ENCODE measurements around the gene MAP6. TPM values are rescaled to one million over a fixed set of nuclear protein-coding genes. Genes with fewer than 3 reads are reported as not detected.

The MAP6 gene
- total RNA-seq, 2 donors from 2014 or later: 0.14 TPM; not detected in 1

GRCh38 chr11:75603791-75604736, 64.8 kb downstream of the MAP6 start:
- no peak for ATAC-seq
- Mint-ChIP-seq H3K27ac (no peak overlapping the region), H3K27me3 (peaks cover 27 to 30% of the 10 kb centered on the region in 2 donors), H3K4me3 (no peak overlapping the region), H3K36me3 (no peaks in the 10 kb centered on the region), H3K4me1 (ENCODE audit: low read depth in 2 of 2) (peaks cover 2 to 5% of the 10 kb centered on the region in 2 donors), H3K9me3 (no peaks in the 10 kb centered on the region)
- no peak for DNase-seq (ENCODE audit: low spot score)

- Mint-ChIP-seq H3K4me1 (ENCODE audit: low read depth in 2 of 2) (peaks cover 2 to 5% of the 10 kb centered on the region in 2 donors), H3K4me3 (no peak overlapping the region), H3K9me3 (no peaks in the 10 kb centered on the region), H3K36me3 (no peaks in the 10 kb centered on the region), H3K27ac (no peak overlapping the region), H3K27me3 (peaks cover 27 to 31% of the 10 kb centered on the region in 2 donors)
- DNase-seq (ENCODE audit: low spot score): no peak
- ATAC-seq: no peak
Observed at GRCh38 chr11:75602951-75603350, 65.9 kb downstream of the MAP6 start.

- H3K4me3 Mint-ChIP-seq: no peak overlapping the region
- H3K9me3 Mint-ChIP-seq: no peaks in the 10 kb centered on the region
- no peak overlapping the region for H3K27ac Mint-ChIP-seq
- no peak for DNase-seq (ENCODE audit: low spot score)
- no peak for ATAC-seq
- peaks cover 2 to 5% of the 10 kb centered on the region in 2 donors for H3K4me1 Mint-ChIP-seq (ENCODE audit: low read depth in 2 of 2)
- H3K27me3 Mint-ChIP-seq: peaks cover 17 to 27% of the 10 kb centered on the region in 2 donors
- no peaks in the 10 kb centered on the region for H3K36me3 Mint-ChIP-seq
Observed at GRCh38 chr11:75601494-75601893, 67.3 kb downstream of the MAP6 start.

GRCh38 chr11:75600356-75600755, 68.5 kb downstream of the MAP6 start:
- H3K36me3 Mint-ChIP-seq: no peaks in the 10 kb centered on the region
- peaks cover 5% of the 10 kb centered on the region in 2 donors for H3K4me1 Mint-ChIP-seq (ENCODE audit: low read depth in 2 of 2)
- no peak overlapping the region for H3K27ac Mint-ChIP-seq
- no peaks in the 10 kb centered on the region for H3K9me3 Mint-ChIP-seq
- no peak for ATAC-seq
- peaks cover 17 to 31% of the 10 kb centered on the region in 2 donors for H3K27me3 Mint-ChIP-seq
- DNase-seq (ENCODE audit: low spot score): no peak
- no peak overlapping the region for H3K4me3 Mint-ChIP-seq

GRCh38 chr11:75598900-75599299, 69.9 kb downstream of the MAP6 start:
- ATAC-seq (no peak), DNase-seq (ENCODE audit: low spot score) (no peak)
- no peak overlapping the region for H3K27ac Mint-ChIP-seq
- no peaks in the 10 kb centered on the region for H3K36me3 Mint-ChIP-seq
- peaks cover 5% of the 10 kb centered on the region in 2 donors for H3K4me1 Mint-ChIP-seq (ENCODE audit: low read depth in 2 of 2)
- peaks cover 17 to 20% of the 10 kb centered on the region in 2 donors for H3K27me3 Mint-ChIP-seq
- H3K4me3 Mint-ChIP-seq: no peak overlapping the region
- H3K9me3 Mint-ChIP-seq: no peaks in the 10 kb centered on the region

DNA sequence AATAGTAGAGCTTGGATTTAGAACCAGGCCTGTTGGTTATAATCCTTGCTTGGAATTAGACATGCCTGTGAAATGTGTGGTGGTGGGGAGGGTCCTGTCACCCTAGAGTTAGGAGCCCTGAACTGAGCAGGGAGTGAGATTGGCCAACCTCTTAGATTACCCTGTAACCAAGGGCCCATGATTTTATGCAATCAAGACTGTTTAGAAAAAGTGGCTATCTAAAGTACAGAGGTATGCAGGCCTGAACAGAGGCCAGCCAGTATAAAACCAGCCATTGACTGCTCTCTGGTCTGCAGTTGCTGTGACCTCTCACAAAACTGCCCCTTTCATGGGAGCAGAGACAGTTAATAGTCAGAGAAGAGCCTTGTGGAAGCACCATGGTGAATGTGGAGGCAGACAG, 70.6 kb downstream of the MAP6 start:
- no peak overlapping the region for H3K27ac Mint-ChIP-seq
- H3K9me3 Mint-ChIP-seq: no peaks in the 10 kb centered on the region
- DNase-seq (ENCODE audit: low spot score): no peak
- H3K4me3 Mint-ChIP-seq: no peak overlapping the region
- no peaks in the 10 kb centered on the region for H3K36me3 Mint-ChIP-seq
- ATAC-seq: no peak
- peaks cover 5 to 6% of the 10 kb centered on the region in 2 donors for H3K4me1 Mint-ChIP-seq (ENCODE audit: low read depth in 2 of 2)
- peaks cover 16 to 18% of the 10 kb centered on the region in 2 donors for H3K27me3 Mint-ChIP-seq

DNA sequence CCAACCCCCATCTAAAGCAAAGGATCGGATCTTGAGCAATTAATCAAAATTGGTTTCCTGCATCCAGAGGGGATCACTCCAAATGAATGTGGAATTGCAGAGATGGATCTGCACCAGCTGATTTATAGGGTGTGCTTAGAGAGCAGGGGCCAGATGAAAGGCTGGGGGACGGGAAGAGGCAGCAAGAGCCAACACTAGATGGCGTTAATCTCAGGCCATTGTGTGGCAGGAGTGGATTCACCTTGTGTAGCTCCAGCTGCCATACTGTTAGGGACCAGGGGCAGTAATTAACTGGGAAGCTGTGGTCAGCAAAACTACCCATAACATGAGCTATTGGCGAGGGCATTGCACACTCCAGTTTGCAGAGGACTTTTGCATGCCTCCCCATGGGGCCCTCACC, 71.2 kb downstream of the MAP6 start:
- no peak overlapping the region for H3K27ac Mint-ChIP-seq
- peaks cover 10 to 17% of the 10 kb centered on the region in 2 donors for H3K27me3 Mint-ChIP-seq
- no peak overlapping the region for H3K4me3 Mint-ChIP-seq
- DNase-seq (ENCODE audit: low spot score) (no peak), ATAC-seq (no peak)
- H3K36me3 Mint-ChIP-seq: no peaks in the 10 kb centered on the region
- no peaks in the 10 kb centered on the region for H3K9me3 Mint-ChIP-seq
- H3K4me1 Mint-ChIP-seq (ENCODE audit: low read depth in 2 of 2): peaks cover 6 to 10% of the 10 kb centered on the region in 2 donors

GRCh38 chr11:75596914-75597313, 71.9 kb downstream of the MAP6 start:
- peaks cover 13 to 17% of the 10 kb centered on the region in 2 donors for H3K4me1 Mint-ChIP-seq (ENCODE audit: low read depth in 2 of 2)
- peaks cover 3 to 17% of the 10 kb centered on the region in 2 donors for H3K27me3 Mint-ChIP-seq
- H3K36me3 Mint-ChIP-seq: no peaks in the 10 kb centered on the region
- DNase-seq (ENCODE audit: low spot score) (no peak), ATAC-seq (no peak)
- H3K9me3 Mint-ChIP-seq: no peaks in the 10 kb centered on the region
- no peak overlapping the region for H3K4me3 Mint-ChIP-seq
- no peak overlapping the region for H3K27ac Mint-ChIP-seq

DNA sequence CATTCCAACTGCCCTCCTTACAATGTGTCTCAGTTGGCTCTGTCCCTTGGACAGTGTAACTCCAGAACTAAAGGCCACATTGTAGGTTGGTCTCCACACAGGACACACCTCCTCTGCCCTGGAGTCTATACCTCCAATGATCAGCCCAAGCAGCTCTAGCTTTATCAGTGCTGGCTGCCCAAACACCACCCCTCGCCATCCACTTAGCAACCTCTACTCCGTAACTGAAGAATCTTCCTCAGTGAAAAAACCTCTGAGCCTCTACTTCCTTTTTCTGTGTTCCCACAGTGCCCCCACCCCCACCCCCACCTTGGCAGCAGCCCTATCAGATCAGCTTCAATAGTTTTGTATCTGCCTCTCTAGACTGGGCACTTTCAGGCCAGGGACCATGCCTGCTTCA, 73.4 kb downstream of the MAP6 start:
- H3K36me3 Mint-ChIP-seq: no peaks in the 10 kb centered on the region

DNA sequence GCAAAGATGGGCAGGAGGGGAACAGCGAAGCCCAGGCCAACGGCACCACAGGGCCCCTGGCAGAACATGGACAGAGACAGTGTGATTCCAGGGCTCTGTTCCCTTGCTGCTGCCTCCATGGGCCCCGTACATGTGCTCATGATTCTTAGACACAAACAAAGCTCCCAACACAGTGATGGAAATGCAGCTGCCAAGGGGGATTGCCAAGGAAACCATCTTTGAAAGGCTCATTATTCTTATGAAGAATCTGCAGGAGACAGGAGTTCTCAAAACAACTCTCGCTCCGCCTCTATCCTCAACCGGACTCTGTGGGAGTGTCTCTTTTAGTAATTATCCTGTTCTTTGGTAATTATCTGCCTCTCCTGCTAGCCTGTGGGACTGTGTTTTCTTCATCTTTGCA, 74.6 kb downstream of the MAP6 start:
- Mint-ChIP-seq H3K27ac (no peak overlapping the region), H3K36me3 (no peaks in the 10 kb centered on the region), H3K9me3 (no peaks in the 10 kb centered on the region), H3K4me3 (no peak overlapping the region), H3K4me1 (ENCODE audit: low read depth in 2 of 2) (peaks cover 15 to 18% of the 10 kb centered on the region in 2 donors), H3K27me3 (peaks cover 0 to 11% of the 10 kb centered on the region in 2 donors)
- no peak for ATAC-seq
- DNase-seq (ENCODE audit: low spot score): no peak

More for the DNA sequence above, 73.4 kb downstream of the MAP6 start:
- H3K4me3 Mint-ChIP-seq: no peak overlapping the region
- DNase-seq (ENCODE audit: low spot score) (no peak), ATAC-seq (peak in 1 of 2 donors; percentile 13)
- peak overlapping the region in 1 of 2 donors; percentile 40 for H3K27ac Mint-ChIP-seq
- peaks cover 0 to 11% of the 10 kb centered on the region in 2 donors for H3K27me3 Mint-ChIP-seq
- H3K4me1 Mint-ChIP-seq (ENCODE audit: low read depth in 2 of 2): peaks cover 15 to 18% of the 10 kb centered on the region in 2 donors
- H3K9me3 Mint-ChIP-seq: no peaks in the 10 kb centered on the region

- Mint-ChIP-seq H3K27me3 (peaks cover 0 to 8% of the 10 kb centered on the region in 2 donors), H3K27ac (no peak overlapping the region), H3K36me3 (no peaks in the 10 kb centered on the region), H3K4me1 (ENCODE audit: low read depth in 2 of 2) (peaks cover 15 to 18% of the 10 kb centered on the region in 2 donors), H3K4me3 (peak overlapping the region; percentile 30), H3K9me3 (no peaks in the 10 kb centered on the region)
- no peak for DNase-seq (ENCODE audit: low spot score)
- ATAC-seq: no peak
Observed at GRCh38 chr11:75593286-75593915, 75.4 kb downstream of the MAP6 start.

DNA sequence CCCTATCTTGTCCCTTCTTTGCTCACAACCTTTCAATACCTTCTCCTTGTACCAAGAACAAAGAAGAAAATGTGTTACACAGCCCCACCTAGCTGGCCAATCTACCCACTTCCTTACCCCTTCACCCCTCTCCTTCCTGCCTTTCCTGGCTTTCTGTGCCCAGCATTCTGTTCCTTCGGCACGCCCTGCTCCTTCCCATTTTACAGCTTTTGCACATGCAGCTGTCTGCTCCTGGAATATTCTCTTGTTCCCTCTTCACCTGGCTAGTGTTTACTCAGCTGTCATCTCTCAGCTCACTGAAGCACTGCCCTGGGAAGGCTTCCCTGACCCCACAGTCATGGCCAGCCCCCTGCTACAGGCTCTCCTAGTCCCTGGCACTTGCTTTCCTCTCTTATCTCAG, 76.1 kb downstream of the MAP6 start:
- no peak for ATAC-seq
- Mint-ChIP-seq H3K36me3 (no peaks in the 10 kb centered on the region), H3K27ac (peak overlapping the region in 1 of 2 donors; percentile 21), H3K4me3 (peak overlapping the region; percentile 30), H3K9me3 (no peaks in the 10 kb centered on the region), H3K4me1 (ENCODE audit: low read depth in 2 of 2) (peaks cover 15 to 18% of the 10 kb centered on the region in 2 donors), H3K27me3 (peaks cover 0 to 8% of the 10 kb centered on the region in 2 donors)
- no peak for DNase-seq (ENCODE audit: low spot score)

DNA sequence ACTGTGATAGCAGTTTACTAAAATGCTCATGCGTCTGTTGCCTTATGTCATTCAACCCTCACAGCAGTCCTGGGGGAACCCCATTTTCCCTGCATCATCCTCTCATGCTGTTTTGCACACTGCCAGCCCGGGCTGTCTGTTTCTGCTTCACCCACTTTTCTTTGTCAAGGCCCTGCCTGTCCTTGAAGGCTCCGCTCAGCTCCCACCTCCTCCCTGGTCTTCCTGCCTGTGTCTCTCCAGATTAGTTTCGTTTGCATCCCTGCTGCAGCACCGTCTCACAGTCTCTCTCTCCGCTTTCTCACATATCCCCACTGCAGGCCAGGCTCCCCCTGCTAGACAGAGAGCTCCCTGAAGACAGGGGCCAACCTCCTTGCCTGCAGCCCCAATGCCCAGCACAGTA, 76.9 kb downstream of the MAP6 start:
- Mint-ChIP-seq H3K36me3 (no peaks in the 10 kb centered on the region), H3K4me1 (ENCODE audit: low read depth in 2 of 2) (peaks cover 15 to 18% of the 10 kb centered on the region in 2 donors), H3K27me3 (peaks cover 0 to 8% of the 10 kb centered on the region in 2 donors), H3K27ac (peak overlapping the region in 1 of 2 donors; percentile 21), H3K9me3 (no peaks in the 10 kb centered on the region), H3K4me3 (no peak overlapping the region)
- ATAC-seq (no peak), DNase-seq (ENCODE audit: low spot score) (no peak)

- H3K4me3 Mint-ChIP-seq: no peak overlapping the region
- no peaks in the 10 kb centered on the region for H3K9me3 Mint-ChIP-seq
- ATAC-seq (no peak), DNase-seq (ENCODE audit: low spot score) (no peak)
- H3K36me3 Mint-ChIP-seq: no peaks in the 10 kb centered on the region
- peaks cover 15 to 18% of the 10 kb centered on the region in 2 donors for H3K4me1 Mint-ChIP-seq (ENCODE audit: low read depth in 2 of 2)
- H3K27me3 Mint-ChIP-seq: peaks cover 0 to 8% of the 10 kb centered on the region in 2 donors
- no peak overlapping the region for H3K27ac Mint-ChIP-seq
Observed at GRCh38 chr11:75591371-75591770, 77.5 kb downstream of the MAP6 start.
